NCI-H748 treated with DMSO at 0.1 percent for 48 hours (cell line): ENCODE data around the gene RUNX2.

Experiments
- DNase-seq: peaks from one replicate; lab custom pipeline; 2025; lab: John Stamatoyannopoulos, UW

RUNX2 gene

GRCh38 chr6:45487645-45488044, 159.5 kb downstream of the RUNX2 start:
- DNase-seq: peak; percentile 15

GRCh38 chr6:45488269-45488668, 160.1 kb downstream of the RUNX2 start:
- no peak for DNase-seq

GRCh38 chr6:45488889-45489288, 160.8 kb downstream of the RUNX2 start:
- no peak for DNase-seq

DNA sequence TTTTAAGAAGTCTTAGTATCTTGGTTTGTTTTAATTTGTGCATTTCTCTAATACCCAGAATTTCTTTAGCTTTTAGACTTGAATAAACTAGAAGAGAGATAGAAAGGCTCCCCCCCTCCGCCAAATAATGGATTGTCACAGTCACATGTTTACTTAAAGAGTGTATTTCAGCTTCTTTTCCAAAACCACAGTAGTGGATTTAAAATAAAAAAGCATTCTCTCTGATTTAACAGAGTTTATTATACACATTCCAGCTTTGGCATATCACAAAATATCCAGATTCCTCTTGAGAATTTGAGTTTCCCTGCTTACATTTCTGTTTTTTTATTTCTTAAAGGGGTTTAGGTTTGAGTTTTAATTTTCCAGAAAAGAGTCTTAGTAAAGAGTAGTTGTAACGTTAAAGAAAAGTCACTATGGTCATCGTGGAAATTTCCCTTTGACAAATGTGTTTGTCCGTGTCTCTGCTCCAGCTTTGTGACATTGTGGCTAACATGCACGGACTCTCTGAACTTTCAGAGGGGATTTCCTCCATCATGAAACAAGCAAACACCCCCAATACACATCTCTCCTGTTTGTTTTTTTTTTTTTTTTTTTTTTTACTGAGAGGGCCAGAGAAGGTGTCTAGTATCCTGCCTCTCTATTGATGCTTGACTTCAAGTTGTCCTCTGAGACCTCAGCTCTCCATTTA, 163.1 kb downstream of the RUNX2 start:
- DNase-seq: no peak

DNA sequence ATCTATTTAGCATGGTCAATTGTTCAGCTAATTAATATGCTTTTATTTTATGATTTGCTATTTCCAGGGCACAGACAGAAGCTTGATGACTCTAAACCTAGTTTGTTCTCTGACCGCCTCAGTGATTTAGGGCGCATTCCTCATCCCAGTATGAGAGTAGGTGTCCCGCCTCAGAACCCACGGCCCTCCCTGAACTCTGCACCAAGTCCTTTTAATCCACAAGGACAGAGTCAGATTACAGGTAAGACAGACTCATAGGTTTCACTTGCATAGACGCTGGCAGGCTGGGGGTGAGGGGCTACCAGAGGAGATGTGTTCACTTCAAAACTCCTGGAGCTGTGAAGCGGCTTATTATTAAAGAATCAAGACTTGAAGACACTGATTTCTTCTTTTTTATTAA, 163.7 kb downstream of the RUNX2 start:
- no peak for DNase-seq

DNA sequence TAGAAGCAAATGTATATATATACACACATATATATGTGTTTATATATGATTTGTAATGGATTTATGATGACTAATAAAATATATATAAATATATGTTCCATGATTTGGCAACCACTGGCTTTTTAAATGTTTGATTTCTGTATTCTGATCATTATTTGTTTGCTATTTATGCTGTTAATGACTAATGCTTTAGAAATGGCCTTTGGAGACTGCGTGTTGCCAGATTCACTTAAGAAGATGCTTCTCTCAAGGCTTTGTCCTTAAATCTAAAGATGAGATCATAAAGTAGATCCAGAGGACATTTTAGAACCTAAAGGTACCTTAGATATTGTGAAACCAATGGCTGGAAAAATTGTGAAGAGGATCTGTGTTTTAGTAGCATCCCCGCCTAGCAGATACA, 165.6 kb downstream of the RUNX2 start:
- no peak for DNase-seq

GRCh38 chr6:45494416-45495135, 166.4 kb downstream of the RUNX2 start:
- no peak for DNase-seq

GRCh38 chr6:45495429-45496084, 167.4 kb downstream of the RUNX2 start:
- DNase-seq: no peak

DNA sequence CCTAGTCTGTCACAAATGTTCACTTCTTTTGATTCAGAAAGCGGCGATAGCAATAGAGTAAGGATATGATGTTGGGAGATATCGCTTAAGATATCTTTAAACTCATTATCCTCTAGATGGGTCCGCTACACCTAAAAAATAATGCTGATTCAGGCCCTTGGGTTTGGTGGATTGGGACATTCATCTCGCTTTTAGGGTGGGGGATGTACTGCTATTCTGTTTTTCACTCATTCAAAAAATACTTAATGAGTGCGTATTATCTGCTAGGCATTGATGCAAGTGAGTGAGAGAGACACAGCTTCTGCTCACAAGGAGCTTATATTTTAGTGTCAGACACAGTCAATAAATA, 167.9 kb downstream of the RUNX2 start:
- no peak for DNase-seq

DNA sequence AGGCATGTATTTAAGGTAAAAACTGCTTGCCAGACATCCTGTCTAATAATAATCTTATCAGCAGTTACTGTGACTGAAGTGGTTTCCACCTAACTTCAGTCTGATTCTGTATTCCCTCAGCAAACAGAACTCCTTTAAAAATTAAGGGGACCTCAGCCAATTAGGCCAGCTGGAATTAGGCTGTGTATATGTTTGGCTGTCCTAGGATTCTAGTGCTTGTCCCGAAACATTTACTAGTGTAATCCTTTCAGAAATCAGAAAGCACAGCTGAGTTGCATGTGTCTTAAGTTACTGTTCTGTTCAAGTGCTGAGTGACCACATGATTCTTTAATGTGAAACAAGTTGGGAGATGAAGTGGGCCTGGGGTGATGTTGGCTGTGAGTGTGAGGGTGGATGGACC, 170.5 kb downstream of the RUNX2 start:
- DNase-seq: no peak

DNA sequence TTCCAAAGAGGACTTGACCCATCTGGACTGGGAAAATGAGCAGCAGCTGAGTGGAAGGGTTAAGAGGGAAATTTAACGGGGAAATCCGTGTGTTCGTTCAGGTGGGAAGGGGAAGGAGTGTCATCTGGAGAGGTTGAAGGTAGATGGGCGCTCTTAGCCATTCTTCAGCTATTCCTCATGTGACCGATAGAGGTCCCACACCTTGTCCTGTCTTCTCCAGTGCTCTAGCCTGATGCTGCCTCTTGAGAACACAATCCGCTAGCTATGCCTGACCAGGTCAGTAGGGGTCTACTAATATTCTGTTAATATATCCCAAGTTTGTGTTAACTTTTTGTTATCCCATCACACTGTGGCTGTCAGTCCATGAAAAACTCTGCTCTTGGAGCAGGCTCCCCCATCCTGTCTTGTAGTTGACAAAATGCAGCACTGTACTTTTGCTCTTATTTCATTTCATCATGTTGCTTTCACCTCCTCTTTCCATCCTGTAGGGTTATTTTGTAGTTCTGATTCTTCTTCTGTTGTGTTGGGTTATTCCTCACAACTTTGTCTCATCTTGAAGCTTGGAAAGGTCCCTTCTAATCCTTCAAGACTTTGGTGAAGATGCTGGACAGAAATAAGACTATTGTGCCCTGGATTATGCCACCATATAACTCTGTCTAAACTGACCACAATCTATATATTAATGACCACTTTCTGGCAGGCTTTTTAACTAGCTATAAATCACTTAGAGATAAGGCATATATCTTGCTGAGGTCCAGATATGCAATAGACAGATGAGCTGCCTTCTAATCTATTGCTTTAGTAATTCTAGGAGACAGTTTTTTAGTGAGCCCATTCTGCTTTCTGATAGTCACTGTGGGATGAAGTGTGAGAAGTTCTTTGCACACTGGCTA, 173.0 kb downstream of the RUNX2 start:
- no peak for DNase-seq

GRCh38 chr6:45502456-45502855, 174.3 kb downstream of the RUNX2 start:
- no peak for DNase-seq

DNA sequence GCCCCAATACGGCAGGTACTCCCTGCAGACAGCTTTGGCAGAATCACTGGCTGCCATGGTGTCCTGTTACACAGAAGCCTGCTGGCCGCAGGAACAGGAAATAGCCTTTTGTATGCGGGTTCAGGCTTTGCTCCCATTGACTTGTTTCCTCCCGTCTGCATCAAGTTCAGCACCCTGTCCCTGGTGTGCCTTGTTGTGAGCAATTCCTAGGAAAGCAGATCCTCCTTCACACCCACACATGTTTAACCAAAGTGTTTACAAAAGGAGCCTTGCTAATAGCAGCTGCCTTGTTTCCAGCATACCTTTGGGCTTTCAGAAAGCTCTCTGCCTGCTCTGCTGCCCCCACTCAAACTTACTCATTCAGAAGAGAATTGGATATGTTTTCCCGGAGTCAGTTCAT, 176.8 kb downstream of the RUNX2 start:
- DNase-seq: peak; percentile 57

GRCh38 chr6:45505470-45505869, 177.3 kb downstream of the RUNX2 start:
- DNase-seq: no peak

DNA sequence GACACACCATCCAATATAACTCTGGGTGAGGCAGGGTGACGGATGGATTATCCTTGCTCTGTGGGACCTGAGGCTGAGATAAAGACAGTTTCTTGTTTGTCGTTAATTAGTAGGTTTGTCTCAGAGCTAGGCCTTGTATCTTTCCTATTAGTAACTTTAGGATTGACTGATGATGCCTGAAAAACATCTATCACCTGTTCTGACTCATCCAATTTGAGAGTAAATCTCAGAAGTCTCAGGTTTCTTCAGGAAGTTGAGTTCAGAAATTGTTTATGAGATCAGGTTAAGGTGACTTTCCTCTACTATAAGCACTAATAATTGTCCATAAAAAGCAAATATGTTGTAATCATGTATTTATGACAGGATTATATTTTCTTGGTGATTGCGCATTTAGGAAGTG, 179.1 kb downstream of the RUNX2 start:
- no peak for DNase-seq

GRCh38 chr6:45509426-45509825, 181.3 kb downstream of the RUNX2 start:
- no peak for DNase-seq

- no peak for DNase-seq
Observed at GRCh38 chr6:45512717-45513116, 184.6 kb downstream of the RUNX2 start.

DNA sequence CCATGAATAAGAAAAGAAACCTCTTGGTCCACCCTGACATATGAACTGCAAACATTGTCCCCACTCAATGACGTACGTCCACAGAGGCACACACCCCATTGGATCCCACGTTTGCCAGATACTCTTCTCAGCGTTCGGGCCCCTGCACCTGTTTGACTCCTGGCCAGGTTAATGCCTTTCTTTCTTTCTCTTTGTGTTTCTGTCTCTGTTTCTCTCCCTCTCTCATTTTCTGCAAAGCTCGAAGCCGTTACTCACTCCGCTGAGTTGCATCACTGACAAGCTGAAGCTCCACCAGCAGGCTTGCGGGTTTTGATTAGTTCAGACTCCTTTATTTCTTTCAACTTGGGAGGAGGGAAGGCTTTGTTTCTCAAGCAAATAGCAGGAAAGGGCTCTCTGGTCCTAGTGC, 185.1 kb downstream of the RUNX2 start:
- no peak for DNase-seq

GRCh38 chr6:45513843-45514242, 185.7 kb downstream of the RUNX2 start:
- no peak for DNase-seq

DNA sequence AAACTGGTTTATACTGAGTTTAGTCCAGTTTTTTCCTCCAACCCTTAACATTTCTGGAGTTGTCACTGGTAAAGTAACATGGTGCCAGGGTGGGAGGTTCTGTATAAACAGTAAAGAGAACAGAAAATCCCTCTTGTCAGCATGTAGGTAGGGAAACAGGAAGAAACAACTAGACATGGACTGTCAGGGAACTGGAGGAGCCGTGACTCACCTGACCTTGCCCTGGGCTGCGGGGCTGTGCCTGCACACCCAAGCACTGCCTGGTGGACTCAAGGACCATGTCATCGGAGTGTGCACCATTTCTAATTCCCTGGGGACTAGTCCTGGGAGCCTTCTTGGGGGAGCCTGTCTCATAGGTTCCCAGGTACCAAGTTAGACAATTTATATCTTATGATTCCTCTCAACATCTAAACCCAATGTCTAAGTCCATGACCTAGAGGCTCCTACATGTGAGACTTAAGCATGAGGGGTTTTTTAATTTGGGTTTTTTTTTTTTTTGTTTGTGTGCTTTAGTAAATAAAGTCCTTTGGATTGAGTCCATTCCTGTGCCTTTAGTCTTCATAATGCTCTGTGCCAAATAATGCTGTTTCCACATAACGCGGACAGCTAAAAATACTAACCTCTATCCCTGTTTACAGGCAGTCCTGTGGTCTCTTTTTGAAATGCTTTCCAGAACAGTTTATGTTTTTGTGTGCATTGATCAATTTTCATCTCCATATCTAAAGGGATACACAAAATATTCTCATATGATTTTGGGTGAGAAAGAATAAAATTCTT, 186.5 kb downstream of the RUNX2 start:
- no peak for DNase-seq

- no peak for DNase-seq
Observed at GRCh38 chr6:45518013-45518720, 190.0 kb downstream of the RUNX2 start.
